Measurements from ENCODE around the gene DHX15.

DHX15 gene

DNA sequence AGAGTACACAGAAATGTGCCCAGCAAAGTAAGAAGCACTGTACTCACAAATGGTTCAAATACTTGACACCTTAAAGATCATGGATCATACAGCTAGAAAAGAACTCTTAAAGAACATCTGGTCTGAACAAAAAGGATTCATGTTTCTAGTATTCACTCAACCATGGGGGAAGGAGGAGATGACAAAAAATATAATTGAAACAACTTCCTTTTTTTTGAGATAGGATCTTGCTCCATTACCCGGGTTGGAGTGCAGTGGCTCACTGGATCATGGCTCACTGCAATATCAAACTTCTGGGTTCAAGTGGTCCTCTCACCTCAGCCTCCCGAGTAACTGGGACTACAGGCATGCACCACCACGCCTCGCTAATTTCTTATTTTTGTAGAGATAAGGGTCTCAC, 6.0 kb downstream of the DHX15 start:
- no peak for DNase-seq

DNA sequence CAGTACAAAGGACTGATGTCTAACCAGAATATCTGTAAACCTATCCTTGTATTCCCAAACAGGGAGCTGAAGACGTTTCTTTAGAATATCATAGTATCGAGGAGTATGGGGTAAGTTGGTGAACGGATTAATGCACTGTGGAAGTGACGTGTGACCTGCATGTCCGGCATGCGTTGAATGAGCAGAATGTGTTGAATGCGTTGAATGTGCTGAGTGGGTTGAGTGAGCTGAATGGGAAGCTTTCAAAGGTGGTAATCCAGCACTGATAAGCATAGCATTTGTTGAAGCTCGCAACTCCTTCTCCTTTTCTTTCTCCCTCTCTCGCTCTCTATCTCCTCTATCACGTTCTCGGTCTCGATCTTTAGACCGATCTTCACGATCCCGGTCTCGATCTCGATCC, 8.1 kb downstream of the DHX15 start:
- no peak for DNase-seq

DNA sequence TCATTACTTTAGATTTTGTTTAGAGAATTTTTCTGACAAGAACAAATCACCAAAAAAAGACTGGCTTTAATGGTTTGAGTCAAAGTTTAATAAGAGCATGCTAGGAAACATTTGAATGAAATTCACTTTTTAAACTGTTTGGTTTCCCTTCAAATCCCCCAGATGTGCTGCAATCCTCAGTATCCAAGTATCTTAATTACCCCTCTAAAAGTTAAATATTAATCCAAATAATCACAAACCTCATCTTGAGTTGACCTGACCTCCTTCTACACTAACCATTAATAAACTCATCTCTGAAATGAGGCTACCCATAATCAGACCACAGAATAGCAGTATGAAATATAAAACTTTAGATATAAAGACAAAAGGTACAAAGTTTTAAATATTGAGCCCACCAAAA, 10.1 kb downstream of the DHX15 start:
- DNase-seq: no peak

DNA sequence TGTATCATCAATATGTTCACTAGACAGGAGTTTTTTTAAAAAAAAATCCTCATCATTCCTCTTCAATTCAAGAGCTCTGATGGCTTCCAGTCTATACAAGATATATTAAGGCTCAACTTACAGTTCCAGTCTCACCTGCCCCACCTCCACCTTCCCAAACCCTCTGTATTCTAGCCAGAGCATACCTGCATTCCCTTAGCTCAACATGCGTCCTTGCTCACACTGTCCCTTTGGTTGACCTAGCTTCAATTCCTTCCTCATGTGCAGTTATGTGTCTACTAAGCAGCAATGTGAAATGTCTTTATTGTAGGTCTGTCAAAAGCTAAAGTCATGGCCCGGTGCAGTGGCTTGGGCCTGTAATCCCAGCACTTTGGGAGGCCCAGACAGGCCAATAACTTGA, 10.8 kb downstream of the DHX15 start:
- no peak for DNase-seq

DNA sequence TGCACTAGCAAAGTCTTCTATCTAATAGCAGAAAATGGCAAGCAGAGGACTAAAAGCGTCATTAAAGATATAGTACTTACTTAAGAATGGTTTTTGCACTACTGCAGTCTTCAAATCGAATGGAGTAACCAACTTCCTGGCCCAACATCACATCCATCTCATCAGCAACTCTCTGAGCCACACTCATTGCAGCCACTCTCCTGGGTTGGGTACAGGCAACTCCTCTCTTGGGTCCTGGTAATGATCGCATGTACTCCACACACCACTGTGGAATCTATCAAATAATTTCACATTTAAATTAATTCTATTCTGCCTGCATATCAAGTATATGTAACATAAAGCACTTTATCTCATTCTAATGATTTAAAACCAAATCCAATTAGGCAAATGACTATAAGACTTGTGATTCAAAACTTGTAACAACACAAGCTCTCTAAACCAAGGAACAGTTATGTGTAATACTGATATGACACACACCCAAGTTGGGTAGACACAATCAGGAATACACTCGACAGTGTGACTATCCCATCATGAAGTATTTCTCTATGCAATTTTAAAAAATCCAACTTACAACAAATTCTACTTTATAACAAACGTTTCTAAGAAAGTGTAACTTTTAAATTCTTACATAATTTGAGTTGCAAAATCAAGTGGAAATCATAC, 13.6 kb downstream of the DHX15 start:
- no peak for DNase-seq

DNA sequence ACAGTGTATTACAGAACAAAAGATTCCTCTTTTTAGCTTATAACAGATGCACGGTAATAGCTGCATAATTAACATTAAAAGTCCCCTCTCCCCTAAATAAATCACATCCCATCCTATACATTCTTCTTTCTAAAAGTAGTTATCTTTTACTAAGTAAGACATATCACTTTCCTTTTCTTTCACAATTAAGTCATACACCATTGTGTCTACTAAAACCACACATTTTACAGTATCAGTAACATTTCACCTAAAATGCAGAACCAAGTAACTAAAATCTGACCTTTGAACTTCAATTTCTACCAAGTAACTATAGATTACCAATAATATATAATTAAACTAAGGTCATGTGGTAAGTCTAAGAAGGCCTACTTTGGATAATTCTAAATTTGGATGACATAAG, 14.2 kb downstream of the DHX15 start:
- DNase-seq: no peak

DNA sequence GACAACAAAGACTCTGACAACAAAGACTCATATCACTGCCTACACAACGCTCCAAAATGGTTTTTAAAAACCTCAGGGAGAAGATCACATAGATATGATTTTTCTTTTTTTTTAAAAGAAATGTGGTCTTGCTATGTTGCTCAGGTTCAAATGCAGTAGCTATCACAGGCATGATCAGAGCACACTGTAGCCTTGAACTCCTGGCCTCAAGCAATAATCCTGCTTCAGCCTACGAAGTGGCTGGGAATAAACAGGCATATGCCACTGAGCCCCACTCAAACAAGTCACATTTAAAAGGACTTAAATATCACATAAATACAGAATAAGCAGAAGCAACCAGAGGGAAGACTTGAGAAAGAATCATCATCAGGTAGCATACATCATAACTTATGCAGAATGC, 14.7 kb downstream of the DHX15 start:
- DNase-seq: no peak

DNA sequence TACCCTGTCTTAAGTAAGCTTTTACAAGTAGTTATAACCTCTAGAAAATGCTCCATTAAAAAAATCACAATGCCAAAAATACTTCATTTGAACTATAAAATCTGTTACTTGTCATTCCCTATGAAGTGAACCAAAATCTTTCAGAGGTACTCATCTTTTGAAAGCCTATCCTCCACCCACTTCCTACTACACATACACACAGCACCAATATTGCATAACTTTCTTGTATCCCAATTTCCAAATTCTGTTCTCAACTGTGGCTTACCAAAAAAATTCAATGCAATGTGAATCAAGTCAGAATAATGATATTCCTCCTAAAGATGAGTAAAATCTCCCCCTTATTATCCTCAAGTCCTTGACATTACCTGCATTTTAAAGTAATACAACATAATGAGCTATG, 15.9 kb downstream of the DHX15 start:
- DNase-seq: no peak

DNA sequence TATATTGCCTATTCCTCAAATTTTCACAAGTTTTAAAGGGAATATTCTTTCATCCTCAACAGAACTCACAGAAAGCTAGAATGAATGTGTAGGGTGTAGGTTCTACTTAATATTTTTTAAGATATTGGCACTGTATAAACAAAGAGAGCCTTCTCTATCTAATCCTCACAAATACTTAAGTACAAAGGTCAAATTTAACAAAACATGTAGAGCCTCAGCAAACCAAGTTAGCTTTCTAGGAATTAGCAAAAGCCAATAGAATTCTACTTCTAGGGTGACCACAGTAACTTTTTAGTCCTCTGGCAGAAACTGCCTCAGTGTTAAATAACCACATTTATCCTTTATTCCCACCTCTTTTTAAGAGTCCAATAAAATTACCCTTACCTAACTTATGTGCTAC, 19.3 kb downstream of the DHX15 start:
- no peak for DNase-seq

DNA sequence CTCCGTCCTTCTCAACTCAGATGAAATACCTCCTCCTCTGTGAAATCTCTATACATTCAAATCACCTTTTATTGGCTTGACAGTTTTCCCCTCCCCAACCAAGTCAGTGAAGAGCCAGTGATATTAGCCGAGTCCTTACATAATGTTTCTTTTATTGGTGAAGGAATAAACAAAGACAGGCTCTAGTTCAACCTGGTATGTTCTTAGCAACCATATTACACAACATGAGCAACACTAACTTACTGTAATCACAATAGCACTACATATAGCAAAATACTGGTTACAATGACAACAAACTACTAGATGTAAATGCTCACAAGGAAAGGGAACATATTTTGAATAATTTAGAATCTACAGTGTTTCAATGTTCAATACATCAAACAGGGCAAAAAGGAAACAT, 19.9 kb downstream of the DHX15 start:
- no peak for DNase-seq

DNA sequence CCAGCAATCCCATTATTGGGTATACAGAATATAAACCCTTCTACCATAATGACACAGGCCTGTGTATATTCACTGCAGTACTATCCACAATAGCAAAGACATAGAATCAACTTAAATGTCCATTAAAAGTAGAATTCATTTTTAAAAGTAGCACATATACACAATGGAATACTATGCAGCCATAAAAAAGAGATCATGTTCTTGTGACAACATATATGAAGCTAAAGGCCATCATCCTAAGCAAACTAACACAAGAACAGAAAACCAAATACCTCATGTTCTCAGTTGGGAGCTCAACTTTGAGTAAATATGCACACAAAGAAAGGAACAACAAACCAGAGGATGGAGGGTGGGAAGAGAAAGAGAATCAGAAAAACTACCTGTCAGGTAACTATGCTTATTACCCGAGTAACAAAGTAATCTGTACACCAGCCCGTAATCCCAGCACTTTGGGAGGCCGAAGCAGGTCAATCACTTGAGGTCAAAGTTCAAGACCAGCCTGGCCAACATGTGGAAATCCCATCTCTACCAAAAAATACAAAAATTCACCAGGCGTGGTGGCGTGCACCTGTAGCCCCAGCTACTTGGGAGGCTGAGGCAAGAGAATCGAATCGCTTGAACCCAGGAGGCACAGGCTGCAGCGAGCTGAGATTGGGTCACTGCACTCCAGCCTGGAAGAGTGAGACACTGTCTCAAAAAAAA, 22.8 kb downstream of the DHX15 start:
- DNase-seq: no peak

DNA sequence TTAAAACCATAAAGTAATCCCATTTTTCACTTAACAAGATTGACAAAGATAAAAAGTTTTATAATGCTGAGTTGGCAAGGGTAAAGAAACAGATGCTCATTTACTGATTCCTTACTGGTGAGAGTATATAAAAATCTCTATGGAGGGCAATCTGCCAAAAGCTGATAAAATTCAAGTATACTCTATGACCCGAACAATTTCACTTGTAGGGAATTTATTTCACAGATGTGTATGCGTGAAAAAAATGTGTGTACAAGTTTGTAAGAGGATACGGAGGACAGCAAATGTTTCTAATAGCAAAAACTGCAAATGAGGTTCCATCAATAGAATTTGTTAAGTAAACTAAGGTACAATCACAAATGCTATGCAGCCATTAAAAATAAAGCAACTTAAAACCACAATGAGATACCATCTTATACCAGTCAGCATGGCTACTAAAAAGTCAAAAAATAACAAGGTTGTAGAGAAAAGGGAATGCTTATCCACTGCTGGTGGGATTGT, 23.4 kb downstream of the DHX15 start:
- no peak for DNase-seq

DNA sequence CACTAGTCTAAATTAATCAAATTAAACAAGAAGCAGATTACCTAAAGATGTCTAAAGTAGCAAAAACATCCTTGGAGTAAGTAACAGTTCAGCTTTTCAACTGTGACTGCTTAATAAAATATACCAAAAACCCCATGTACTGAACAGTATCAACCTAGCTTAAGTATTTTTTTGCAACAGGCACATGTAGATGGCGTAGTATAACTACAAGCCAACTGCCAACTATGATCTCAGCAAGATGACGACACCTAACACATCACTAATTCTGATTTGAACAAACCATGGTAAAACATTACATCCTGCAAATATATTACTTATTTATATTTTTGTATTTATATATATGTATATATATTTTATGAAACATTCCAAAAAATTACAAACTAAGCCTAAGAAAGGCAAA, 24.5 kb downstream of the DHX15 start:
- DNase-seq: no peak

DNA sequence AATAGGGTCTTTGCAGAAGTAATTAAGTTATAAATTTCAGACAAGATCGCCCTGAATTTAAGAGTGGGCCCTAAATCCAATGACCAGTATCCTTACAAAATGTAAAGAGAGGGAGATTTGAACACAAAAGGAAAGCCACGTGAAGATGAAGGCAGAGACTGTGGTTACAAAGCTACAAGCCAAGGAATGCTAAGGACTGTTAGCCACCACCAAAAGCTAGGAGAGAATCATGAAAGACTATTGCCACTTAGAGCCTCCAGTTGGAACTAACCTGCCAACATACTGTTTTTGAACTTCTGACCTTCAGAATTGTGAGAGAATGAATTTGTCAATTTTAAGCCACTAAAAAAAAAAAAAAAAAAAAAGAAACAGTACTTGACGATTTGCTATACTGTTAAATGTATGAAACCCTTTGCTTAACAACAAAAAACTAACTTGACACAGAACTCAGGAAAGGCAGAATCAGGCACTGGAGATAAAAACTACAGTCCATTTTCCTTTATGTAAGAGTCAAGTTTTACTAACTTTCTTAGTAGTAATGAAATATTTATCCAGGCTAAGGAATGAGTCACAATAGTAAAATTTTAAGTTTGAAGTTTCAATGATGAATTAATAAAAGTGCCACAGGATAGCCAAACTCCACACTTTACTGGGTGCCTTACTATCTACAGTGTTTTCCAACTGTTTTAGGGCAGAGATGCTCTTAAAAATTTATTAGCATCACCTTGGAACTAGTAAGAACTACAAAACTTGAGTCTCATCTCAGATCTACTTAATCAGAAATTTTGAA, 25.1 kb downstream of the DHX15 start:
- DNase-seq: no peak

DNA sequence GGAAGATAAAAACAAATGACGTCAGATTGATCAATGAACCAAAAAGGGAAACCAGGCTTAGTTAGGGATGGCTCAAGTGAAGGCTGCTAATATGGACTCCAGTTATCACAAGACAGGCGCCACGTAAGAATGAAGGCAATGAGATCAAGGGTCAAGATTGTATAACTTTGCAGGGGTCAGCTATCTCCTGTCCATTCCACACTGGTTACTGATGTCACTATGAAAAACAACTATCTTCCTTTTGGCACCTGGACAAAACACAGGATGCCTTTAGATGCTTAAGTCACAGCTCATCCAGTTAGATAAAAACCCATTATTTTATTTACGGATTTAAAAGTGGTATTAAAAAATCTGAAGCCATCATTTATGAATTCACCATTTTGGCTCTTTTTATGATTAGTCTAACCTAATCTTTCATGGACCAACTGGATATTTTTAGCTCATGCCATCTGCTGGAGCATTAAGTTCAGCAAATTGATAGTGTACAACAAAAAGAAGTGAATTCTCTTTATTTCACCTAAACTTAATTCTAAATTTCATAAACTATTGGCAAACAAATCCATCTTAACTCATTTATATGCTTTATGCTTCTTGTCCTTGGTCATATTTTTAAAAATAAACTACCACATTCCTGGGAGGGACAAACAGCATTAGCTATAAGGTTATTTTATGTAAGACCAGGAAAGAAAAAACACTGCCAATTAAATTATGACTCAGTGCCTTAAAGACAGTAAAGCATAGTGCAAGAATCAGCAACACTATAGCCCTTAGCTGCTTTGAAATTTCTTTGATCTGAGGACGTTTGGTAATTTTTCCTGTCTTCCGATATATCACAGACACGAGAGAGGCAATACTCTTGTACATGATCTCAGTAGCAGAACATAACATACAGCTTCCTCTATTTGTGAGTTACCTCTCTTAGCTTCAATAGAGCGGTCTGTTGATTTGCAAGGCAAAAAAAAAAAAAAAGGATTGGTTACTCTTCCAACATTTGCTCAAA, 27.0 kb downstream of the DHX15 start:
- no peak for DNase-seq

DNA sequence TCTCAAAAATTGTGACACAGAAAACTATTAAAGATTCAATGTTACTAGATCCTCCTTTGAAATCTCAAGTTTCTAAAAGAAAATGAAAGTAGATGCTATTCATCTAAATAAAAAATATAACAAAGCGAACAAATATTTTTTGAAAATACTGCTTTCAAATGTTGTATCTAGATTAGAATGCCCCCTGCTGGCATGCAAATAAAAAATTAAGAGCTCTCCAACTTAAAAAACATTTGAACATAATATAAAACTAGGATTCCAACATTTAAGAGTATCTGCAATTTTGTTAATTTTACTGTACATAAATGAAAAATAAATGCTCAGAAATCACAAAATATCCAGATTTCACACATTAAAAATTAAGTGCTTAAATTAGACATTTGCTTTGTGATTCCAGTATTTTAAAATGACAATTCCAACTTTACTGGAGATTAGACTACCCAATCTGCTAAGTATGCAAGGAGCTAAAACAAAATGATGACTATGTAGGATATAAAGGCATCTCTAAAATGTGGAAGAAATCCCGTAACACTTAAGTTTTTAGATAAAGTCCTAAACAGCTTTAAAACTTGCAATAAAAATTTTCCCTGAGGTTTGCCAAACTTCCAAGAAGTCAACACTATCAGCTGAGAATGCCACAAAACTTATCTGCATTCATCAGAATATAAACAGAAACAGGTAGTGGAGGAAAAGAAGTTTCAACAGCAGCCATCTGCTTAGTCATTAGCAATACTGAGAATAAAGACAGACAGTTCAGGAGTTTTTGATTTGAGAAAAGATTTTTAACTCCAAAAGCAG, 32.7 kb downstream of the DHX15 start:
- no peak for DNase-seq

DNA sequence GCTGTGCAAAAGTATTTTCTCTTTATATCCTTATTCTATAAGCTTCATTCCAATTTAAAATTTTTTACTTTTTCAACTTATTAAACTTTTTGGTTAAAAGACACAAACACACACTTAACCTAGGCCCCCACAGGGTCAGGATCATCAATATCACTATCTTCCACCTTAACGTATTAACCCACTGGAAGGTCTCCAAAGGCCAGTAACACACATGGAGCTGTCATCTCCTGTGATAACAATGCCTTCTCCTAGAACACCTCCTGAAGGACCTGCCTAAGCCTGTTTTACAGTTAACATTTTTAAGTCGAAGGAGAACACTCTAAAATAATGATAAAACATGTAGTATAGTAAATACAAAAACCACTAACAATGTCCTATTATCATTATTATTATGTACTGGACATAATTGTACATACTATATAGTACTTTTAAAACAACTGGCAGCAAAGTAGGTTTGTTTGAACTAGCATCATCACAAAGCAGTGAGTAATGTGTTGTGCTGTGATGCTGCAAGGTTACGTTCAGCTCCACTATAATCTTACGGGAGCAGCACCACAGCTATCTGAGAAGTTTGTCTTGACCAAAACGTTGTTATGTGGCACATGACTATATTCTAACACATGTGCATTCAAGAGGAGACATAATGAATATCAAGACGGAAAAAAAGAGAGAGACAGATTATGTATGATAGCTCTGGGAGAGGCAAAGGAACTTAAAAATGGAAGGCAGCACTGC, 33.7 kb downstream of the DHX15 start:
- DNase-seq: no peak

DNA sequence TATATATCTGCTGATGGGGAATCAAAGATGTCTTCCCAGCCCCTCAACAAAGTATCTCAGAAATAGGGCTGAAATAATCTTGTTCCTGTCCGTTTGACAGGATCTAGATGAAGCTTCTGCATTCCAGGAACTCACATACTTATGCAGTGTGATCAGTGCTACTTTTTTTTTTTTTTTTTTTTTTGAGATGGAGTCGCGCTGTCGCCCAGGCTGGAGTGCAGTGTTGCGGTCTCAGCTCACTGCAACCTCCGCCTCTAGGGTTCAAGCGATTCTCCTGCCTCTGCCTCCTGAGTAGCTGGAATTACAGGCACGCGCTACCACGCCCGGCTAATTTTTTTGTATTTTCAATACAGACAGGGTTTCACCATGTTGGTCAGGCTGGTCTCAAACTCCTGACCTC, 36.4 kb downstream of the DHX15 start:
- DNase-seq: no peak

DNA sequence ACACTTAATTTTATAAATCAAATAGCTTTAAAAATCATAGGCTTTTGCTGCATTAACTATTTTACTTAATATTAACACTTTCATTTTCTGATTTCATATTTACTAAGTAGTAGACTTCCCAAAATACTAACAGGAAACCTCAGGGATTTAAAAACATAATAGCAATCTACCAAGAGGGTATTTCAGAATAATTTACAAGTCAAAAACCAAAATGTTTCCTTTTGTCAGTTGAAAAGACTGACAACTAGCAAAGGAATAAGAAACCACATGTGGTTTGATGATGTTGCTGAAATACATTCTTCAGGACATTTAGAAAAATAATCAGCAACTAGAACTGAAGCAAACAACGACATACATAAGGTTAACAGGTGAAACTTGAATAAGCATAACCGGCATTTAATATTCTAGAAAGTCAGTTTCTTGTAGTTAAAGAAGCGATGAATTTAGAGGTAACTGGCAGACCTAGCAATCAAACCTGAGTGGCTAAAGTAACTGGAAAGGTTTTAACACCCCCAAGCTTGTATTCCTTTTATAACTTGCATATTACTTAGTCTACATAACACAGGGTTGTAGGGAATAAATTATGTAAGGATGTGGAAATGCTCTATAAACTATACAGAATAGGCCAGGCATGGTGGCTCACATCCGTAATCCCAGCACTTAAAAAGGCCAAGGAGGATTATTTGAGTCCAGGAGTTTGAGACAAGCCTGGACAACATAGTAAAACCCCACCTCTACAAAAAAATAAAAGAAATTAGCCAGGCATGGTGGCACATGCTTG, 40.0 kb downstream of the DHX15 start:
- no peak for DNase-seq

DNA sequence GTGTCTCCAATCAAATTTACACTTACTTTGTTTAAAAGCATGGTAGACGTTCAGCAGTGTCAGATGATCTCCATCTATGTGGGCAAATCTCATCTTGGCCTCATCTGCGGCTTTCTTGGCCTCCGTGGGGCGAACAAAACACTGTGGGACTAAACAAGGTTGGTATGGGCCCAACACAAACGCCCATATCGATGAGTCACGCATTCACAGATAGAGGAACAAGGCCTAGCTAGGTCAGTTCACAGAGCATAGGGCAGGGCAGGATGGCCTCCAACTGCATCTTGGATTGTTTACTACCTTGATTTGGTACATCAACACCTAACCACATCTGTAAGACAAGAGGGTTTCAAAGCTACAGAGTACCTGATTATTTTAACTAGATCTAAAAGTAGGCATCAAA, 47.3 kb downstream of the DHX15 start:
- DNase-seq: no peak

Data from activated T-cell treated with anti-CD3 and anti-CD28 coated beads, Interleukin-2, amount 50 U/mL, for 48 hours (primary cell).